Suppressor macrophage (primary cell): ENCODE measurements around the gene KANK4.
"Not testable (repeated sequence)": the region's sequence is repeated elsewhere in the genome, so short reads cannot be mapped to it uniquely, and the experiment has no call there.

ENCODE experiments used
- DNase-seq, 4 experiments: peaks; one replicate each; pipeline ENCODE4 v3.0.0-alpha.2; 2020 to 2022

The KANK4 gene

GRCh38 chr1:62271134-62271533 is 48.1 kb downstream of the KANK4 start:
- no peak for DNase-seq

GRCh38 chr1:62269851-62270495 is 49.3 kb downstream of the KANK4 start:
- DNase-seq = peak; percentile 16 to 81 (median 57)

- DNase-seq = no peak
Observed at GRCh38 chr1:62269439-62269838, 49.8 kb downstream of the KANK4 start.

- no peak for DNase-seq
Observed at GRCh38 chr1:62268315-62268714, 50.9 kb downstream of the KANK4 start.

GRCh38 chr1:62265956-62266935 is 53.0 kb downstream of the KANK4 start:
- peak; percentile 56 to 74 (median 66) for DNase-seq

GRCh38 chr1:62263814-62264353 is 55.4 kb downstream of the KANK4 start:
- DNase-seq = peak in 2 of 4 experiments; percentile 12 to 18

GRCh38 chr1:62263006-62263813 is 56.0 kb downstream of the KANK4 start:
- peak; percentile 20 to 81 (median 53) for DNase-seq

GRCh38 chr1:62260688-62261087 is 58.5 kb downstream of the KANK4 start:
- no peak for DNase-seq

- DNase-seq = no peak
Observed at GRCh38 chr1:62259551-62259950, 59.7 kb downstream of the KANK4 start.

GRCh38 chr1:62250126-62250726 is 69.0 kb downstream of the KANK4 start:
- DNase-seq = no peak

GRCh38 chr1:62247391-62248168 is 71.7 kb downstream of the KANK4 start:
- DNase-seq = no peak

- DNase-seq = no peak
Observed at GRCh38 chr1:62245201-62245600, 74.0 kb downstream of the KANK4 start.

GRCh38 chr1:62244380-62244779 is 74.9 kb downstream of the KANK4 start:
- DNase-seq = not testable (repeated sequence)

GRCh38 chr1:62241371-62242131 is 77.7 kb downstream of the KANK4 start:
- DNase-seq = no peak

- no peak for DNase-seq
Observed at GRCh38 chr1:62240651-62241370, 78.4 kb downstream of the KANK4 start.

- not testable (repeated sequence) for DNase-seq
Observed at GRCh38 chr1:62239652-62240403, 79.4 kb downstream of the KANK4 start.

GRCh38 chr1:62238507-62238906 is 80.7 kb downstream of the KANK4 start:
- no peak for DNase-seq

- DNase-seq = no peak
Observed at GRCh38 chr1:62237950-62238374, 81.3 kb downstream of the KANK4 start.

- DNase-seq = no peak
Observed at GRCh38 chr1:62237361-62237760, 81.9 kb downstream of the KANK4 start.
